T-helper 1 cell (primary cell): Measurements from ENCODE around the gene NOTCH2.
A peak's percentile ranks its signal among the peaks of the same experiment; 100 is the strongest.

Experiments used
- DNase-seq, 5 donors: peaks; one replicate each; pipeline ENCODE4 v3.0.0-alpha.2; 2012 to 2020

NOTCH2 gene

GRCh38 chr1:119870917-119871596 is 198.4 kb downstream of the NOTCH2 start:
- DNase-seq = peak in 4 of 5 donors; percentile 6 to 52 (median 22)

DNA sequence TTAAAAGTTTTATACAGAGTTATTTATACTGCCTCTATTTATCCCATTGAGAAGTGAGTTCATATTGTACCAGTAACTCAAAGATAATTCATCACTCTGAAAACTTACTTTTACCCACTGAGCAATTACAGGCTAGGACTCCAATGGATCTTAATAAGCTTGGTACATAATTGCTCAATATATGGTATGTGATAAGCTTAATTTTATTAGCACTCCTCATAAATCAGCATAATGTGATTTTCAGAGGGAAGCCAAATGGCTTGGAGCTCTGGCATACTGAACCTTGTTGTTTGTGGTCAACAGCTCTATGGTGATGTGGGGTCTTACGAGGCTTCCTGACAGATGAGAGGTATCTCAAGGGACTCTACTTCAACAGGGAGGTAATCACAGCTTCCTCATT is 199.5 kb downstream of the NOTCH2 start:
- DNase-seq = no peak

DNA sequence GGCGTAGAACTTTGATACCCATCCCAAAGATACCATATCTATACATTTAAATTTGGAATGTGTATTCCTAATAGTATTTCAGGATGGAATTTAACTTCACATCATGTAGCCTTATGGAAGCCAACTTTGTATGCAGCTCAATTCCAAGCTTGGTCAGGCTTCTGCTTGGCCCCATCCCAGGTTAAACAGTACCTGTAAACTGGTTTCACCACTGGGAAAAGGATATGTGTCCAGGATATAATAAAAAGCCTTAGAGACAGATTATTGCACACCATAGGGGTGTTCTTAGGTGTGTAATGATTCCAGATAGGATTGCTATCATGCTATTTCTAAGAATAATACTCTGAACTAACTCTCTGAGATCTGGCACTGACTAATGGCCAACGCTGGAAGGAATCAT is 201.3 kb downstream of the NOTCH2 start:
- DNase-seq = no peak

GRCh38 chr1:119866451-119866850 is 203.0 kb downstream of the NOTCH2 start:
- DNase-seq = no peak

- DNase-seq = no peak
Observed at GRCh38 chr1:119865627-119866026, 203.8 kb downstream of the NOTCH2 start.

DNA sequence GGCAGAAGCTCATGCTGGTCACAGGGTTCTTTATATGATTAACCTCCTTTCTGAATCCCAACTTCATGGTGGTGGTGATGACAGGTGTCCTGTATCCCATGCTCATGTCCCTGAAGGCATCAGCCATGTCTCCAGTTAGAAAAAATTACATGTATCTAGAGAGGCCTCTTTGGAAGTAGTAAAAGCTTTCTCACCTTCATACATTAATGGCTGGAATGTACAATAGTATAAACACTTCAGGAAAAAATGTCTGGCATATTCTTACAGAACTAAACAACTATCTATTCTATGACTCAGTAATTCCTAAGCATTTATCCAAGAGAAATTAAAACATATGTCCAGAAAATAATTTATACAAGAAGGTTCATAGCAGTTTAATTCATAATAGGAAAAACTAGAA is 207.2 kb downstream of the NOTCH2 start:
- DNase-seq = no peak
